T-helper 2 cell treated with Interferon-gamma antibody and Interleukin-4, amounts not matched to agents 5 μg/mL and 100 μg/mL, for 36 hours (primary cell): Measurements from ENCODE around the gene TOR2A.
A peak's percentile ranks its signal among the peaks of the same experiment; 100 is the strongest.
"Not testable (repeated sequence)": the region's sequence is repeated elsewhere in the genome, so short reads cannot be mapped to it uniquely, and the experiment has no call there.

Experiments used
- DNase-seq: peaks from one replicate; pipeline ENCODE4 v3.0.0; 2021; ENCODE audit warnings: low spot score
- H3K27ac Mint-ChIP-seq: one replicate; pipeline ENCODE4 v1.8.0; 2021; ENCODE audit warnings: mild to moderate bottlenecking, mixed read lengths
- H3K27me3 Mint-ChIP-seq: one replicate; pipeline ENCODE4 v1.8.0; 2021; ENCODE audit warnings: low read depth, mixed read lengths
- H3K36me3 Mint-ChIP-seq: one replicate; pipeline ENCODE4 v1.8.0; 2021; ENCODE audit warnings: low read depth, mixed read lengths
- H3K4me1 Mint-ChIP-seq: one replicate; pipeline ENCODE4 v1.8.0; 2021; ENCODE audit warnings: low read depth, mixed read lengths
- H3K4me3 Mint-ChIP-seq: one replicate; pipeline ENCODE4 v1.8.0; 2022; ENCODE audit warnings: mild to moderate bottlenecking, moderate library complexity, mixed read lengths
- H3K9me3 Mint-ChIP-seq: one replicate; pipeline ENCODE4 v1.8.0; 2021; ENCODE audit warnings: mixed read lengths

The TOR2A gene

GRCh38 chr9:127761061-127761460 lies 26.0 kb upstream of the TOR2A start:
- no peak for DNase-seq
- Mint-ChIP-seq H3K27me3 (no peaks in the 10 kb centered on the region), H3K4me3 (no peak overlapping the region), H3K9me3 (no peaks in the 10 kb centered on the region), H3K4me1 (peaks cover 14% of the 10 kb centered on the region), H3K36me3 (peaks cover 55% of the 10 kb centered on the region), H3K27ac (peak overlapping the region; percentile 49)

DNA sequence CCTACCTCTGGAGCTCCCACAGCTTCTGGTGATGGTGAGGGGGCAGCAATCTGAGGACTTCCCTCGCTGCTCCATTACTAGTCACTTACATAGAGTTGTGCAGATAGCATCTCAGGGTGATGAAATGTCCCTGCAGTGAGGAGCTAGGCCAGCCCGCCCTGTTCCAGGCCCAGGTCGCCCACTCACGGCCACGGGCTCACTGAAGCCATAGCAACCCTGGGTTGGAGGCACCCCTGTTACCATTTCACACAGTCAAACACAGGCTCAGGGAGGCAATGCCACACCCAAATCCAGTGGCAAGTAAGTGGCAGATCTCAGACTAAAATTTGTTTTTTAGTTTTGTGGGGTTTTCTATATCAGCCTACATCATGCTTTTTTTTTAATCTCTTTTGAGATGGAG lies 23.7 kb upstream of the TOR2A start:
- Mint-ChIP-seq H3K4me3 (no peak overlapping the region), H3K27ac (no peak overlapping the region), H3K4me1 (peaks cover 3% of the 10 kb centered on the region)

DNA sequence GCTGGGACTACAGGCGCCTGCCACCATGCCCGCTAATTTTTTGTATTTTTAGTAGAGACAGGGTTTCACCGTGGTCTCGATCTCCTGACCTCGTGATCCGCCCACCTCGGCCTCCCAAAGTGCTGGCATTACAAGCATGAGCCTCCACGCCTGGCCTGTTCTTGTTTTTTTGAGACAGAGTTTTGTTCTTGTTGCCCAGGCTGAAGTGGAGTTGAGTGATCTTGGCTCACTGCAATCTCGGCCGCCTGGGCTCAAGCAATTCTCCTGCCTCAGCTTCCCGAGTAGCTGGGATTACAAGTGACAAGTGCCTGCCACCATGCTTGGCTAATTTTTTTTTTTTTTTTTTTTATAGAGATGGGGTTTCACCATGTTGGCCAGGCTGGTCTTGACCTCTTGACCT lies 21.7 kb upstream of the TOR2A start:
- not testable (repeated sequence) for DNase-seq, H3K4me3 Mint-ChIP-seq, H3K27ac Mint-ChIP-seq, H3K4me1 Mint-ChIP-seq, H3K9me3 Mint-ChIP-seq, H3K27me3 Mint-ChIP-seq
- peaks cover 22% of the 10 kb centered on the region for H3K36me3 Mint-ChIP-seq

More for the DNA sequence above, 23.7 kb upstream of the TOR2A start:
- peaks cover 35% of the 10 kb centered on the region for H3K36me3 Mint-ChIP-seq
- H3K9me3 Mint-ChIP-seq = no peaks in the 10 kb centered on the region
- no peak for DNase-seq
- no peaks in the 10 kb centered on the region for H3K27me3 Mint-ChIP-seq

DNA sequence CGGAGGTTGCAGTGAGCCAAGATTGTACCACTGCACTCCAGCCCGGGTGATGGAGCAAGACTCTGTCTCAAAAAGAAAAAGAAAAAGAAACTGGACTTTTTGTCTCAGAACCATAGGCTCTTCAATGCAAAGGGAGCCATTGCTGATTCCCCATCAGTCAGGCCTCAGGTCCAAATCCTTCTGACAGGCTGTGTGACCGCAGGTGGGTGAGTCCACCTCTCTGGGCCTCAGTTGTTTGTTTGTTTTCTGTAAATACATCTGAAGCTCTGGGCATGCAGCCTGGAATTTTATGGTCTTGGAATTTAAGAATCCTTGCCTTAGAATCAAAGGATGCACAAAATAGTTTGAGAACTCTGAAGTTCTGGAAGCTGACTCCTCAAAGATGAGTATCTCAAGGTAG lies 21.1 kb upstream of the TOR2A start:
- Mint-ChIP-seq H3K36me3 (peaks cover 18% of the 10 kb centered on the region), H3K9me3 (no peaks in the 10 kb centered on the region), H3K27ac (no peak overlapping the region), H3K4me3 (no peak overlapping the region), H3K4me1 (peaks cover 2% of the 10 kb centered on the region), H3K27me3 (no peaks in the 10 kb centered on the region)
- no peak for DNase-seq

GRCh38 chr9:127755061-127756060 lies 20.3 kb upstream of the TOR2A start:
- H3K27me3 Mint-ChIP-seq = no peaks in the 10 kb centered on the region
- no peak overlapping the region for H3K4me3 Mint-ChIP-seq
- peaks cover 22% of the 10 kb centered on the region for H3K36me3 Mint-ChIP-seq
- no peaks in the 10 kb centered on the region for H3K9me3 Mint-ChIP-seq
- DNase-seq = no peak
- H3K27ac Mint-ChIP-seq = no peak overlapping the region
- peaks cover 2% of the 10 kb centered on the region for H3K4me1 Mint-ChIP-seq

GRCh38 chr9:127754099-127755060 lies 19.3 kb upstream of the TOR2A start:
- H3K4me3 Mint-ChIP-seq = no peak overlapping the region
- no peak for DNase-seq
- H3K27ac Mint-ChIP-seq = no peak overlapping the region
- peaks cover 26% of the 10 kb centered on the region for H3K36me3 Mint-ChIP-seq
- peaks cover 2% of the 10 kb centered on the region for H3K4me1 Mint-ChIP-seq
- no peaks in the 10 kb centered on the region for H3K27me3 Mint-ChIP-seq
- no peaks in the 10 kb centered on the region for H3K9me3 Mint-ChIP-seq

DNA sequence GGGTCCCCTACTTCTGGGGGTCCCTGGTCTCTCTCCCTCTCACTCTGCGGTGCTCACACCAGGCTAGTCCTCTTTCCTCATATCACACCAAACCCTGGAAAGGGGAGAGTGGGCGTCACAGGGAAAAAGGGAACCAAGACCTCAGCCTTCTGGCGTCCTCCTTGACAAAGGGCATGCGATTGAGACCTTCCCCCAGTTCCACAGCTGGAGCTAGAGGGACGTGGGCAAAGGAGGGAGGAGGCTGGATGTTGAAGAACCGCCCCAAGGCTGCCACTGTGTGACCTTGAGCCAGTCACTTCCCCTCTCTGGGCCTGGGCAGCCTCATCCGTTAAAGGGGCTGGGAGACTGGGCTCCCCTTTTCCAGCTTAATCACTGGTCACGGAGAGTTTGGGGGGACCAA lies 18.5 kb upstream of the TOR2A start:
- H3K4me1 Mint-ChIP-seq = no peaks in the 10 kb centered on the region
- no peaks in the 10 kb centered on the region for H3K9me3 Mint-ChIP-seq

GRCh38 chr9:127753148-127753547 lies 18.1 kb upstream of the TOR2A start:
- H3K36me3 Mint-ChIP-seq = peaks cover 29% of the 10 kb centered on the region

More for the DNA sequence above, 18.5 kb upstream of the TOR2A start:
- Mint-ChIP-seq H3K27me3 (no peaks in the 10 kb centered on the region), H3K27ac (no peak overlapping the region), H3K4me3 (no peak overlapping the region), H3K36me3 (peaks cover 29% of the 10 kb centered on the region)
- DNase-seq = no peak

GRCh38 chr9:127751269-127752054 lies 16.4 kb upstream of the TOR2A start:
- Mint-ChIP-seq H3K36me3 (peaks cover 38% of the 10 kb centered on the region), H3K4me3 (no peak overlapping the region), H3K27ac (no peak overlapping the region), H3K27me3 (no peaks in the 10 kb centered on the region), H3K4me1 (no peaks in the 10 kb centered on the region), H3K9me3 (no peaks in the 10 kb centered on the region)
- no peak for DNase-seq

More at GRCh38 chr9:127753148-127753547, 18.1 kb upstream of the TOR2A start:
- Mint-ChIP-seq H3K4me1 (no peaks in the 10 kb centered on the region), H3K27ac (no peak overlapping the region), H3K4me3 (no peak overlapping the region), H3K27me3 (no peaks in the 10 kb centered on the region), H3K9me3 (no peaks in the 10 kb centered on the region)
- no peak for DNase-seq

- Mint-ChIP-seq H3K27ac (no peak overlapping the region), H3K36me3 (peaks cover 44% of the 10 kb centered on the region), H3K9me3 (no peaks in the 10 kb centered on the region), H3K27me3 (no peaks in the 10 kb centered on the region), H3K4me3 (no peak overlapping the region), H3K4me1 (no peaks in the 10 kb centered on the region)
- no peak for DNase-seq
These were observed 14.1 kb upstream of the TOR2A start for GRCh38 chr9:127749090-127749787.

DNA sequence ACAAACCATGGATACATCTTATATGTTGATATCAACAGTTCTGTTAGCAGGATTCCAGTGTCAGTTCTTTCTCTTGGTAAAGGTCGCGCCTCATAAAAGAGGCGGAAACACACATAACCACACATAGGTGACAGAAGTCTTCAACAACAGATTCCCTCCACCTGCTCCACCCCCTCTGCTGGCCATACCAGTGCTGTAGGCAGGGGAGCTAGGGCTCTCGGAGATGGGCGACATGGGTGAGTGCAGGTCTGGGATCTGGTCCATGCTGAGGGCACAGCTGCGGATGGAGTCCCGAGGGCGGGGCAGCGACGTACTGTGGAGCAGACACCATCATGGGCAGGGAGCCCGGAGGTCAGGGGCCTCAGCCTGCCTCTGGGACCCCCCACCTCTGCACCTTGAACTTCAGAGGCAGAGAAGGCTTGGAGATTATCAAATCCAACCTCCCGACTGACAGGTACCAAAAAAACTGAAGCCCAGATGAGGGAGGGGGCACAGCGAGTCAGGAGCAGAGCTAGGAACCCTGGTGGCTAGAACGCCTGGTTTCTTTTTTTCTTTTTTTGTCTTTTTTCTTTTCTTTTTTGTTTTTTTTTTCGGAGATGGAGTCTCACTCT lies 12.0 kb upstream of the TOR2A start:
- Mint-ChIP-seq H3K27me3 (no peaks in the 10 kb centered on the region), H3K4me1 (no peaks in the 10 kb centered on the region), H3K36me3 (peaks cover 46% of the 10 kb centered on the region), H3K4me3 (no peak overlapping the region), H3K27ac (no peak overlapping the region), H3K9me3 (no peaks in the 10 kb centered on the region)
- DNase-seq = no peak

DNA sequence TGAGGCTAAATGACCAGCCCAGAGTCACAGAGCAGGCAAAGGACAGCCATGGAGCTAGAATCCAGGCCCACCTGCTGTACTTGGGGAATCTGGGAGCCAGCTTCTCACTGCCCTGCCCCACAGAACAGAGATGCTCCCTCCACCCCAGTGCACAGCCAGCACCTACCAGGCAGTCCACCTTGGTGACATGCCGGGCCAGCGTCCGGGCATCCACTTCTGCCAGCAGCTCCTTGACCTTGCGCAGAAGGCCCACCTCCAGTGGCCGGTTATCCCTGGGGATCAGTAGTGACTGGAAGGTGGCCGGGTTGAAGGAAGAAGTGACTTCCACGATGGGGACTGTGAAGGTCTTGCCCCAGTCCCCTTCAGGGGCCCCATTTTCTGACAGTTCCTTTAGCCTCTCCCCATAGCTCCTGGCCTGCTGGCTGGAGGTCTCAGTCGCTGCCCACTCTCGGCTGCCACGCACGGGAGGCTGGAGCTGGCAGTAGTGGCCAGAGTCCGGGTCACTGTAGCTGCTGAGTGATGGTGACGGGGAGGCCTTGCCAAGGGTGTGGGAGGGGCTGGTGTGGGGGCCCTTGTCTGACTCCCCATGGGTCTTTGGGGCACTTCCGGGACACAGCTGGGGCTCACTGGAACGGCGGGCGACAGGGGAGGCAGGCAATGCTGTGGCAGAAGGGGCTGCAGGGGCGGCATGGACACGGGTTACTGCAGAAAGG lies 9.5 kb upstream of the TOR2A start:
- no peak for DNase-seq
- Mint-ChIP-seq H3K27ac (no peak overlapping the region), H3K4me1 (no peaks in the 10 kb centered on the region), H3K4me3 (no peak overlapping the region), H3K36me3 (peaks cover 47% of the 10 kb centered on the region), H3K27me3 (no peaks in the 10 kb centered on the region), H3K9me3 (no peaks in the 10 kb centered on the region)
